ENCODE measurements around the gene GTF2E1.

GRCh38 chr3:120741837-120742197 lies 727 bp upstream of the GTF2E1 start:
- TF ChIP-seq MAFK (IDR thresholded peaks at IDR 0.05; ENCODE audit: partially characterized antibody) (no peak), CTCF (IDR thresholded peaks at IDR 0.05) (no peak), EP300 (IDR thresholded peaks at IDR 0.05) (no peak), BHLHE40 (IDR thresholded peaks at IDR 0.05; ENCODE audit: low read depth, low read length) (peak; percentile 80), SMC3 (IDR thresholded peaks at IDR 0.05) (no peak)
- TF ChIP-seq, protein P1, sequence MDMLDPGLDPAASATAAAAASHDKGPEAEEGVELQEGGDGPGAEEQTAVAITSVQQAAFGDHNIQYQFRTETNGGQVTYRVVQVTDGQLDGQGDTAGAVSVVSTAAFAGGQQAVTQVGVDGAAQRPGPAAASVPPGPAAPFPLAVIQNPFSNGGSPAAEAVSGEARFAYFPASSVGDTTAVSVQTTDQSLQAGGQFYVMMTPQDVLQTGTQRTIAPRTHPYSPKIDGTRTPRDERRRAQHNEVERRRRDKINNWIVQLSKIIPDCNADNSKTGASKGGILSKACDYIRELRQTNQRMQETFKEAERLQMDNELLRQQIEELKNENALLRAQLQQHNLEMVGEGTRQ (IDR thresholded peaks at IDR 0.05): no peak
- TF ChIP-seq, protein P2, sequence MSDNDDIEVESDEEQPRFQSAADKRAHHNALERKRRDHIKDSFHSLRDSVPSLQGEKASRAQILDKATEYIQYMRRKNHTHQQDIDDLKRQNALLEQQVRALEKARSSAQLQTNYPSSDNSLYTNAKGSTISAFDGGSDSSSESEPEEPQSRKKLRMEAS (IDR thresholded peaks at IDR 0.05): peak; percentile 70

Data from A549 (cell line).